ENCODE data around the gene GNGT1. TPM values are rescaled to one million over a fixed set of nuclear protein-coding genes. Genes with fewer than 3 reads are reported as not detected.
A peak's percentile ranks its signal among the peaks of the same experiment; 100 is the strongest.

Gene GNGT1
- polyA plus RNA-seq, 2 of the 4 experiments (the other 2 are of a cell fraction), result not detected

- TF ChIP-seq, protein P1, sequence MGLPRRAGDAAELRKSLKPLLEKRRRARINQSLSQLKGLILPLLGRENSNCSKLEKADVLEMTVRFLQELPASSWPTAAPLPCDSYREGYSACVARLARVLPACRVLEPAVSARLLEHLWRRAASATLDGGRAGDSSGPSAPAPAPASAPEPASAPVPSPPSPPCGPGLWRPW (IDR thresholded peaks at IDR 0.05), result no peak
- no peak for TF ChIP-seq MAFK (IDR thresholded peaks at IDR 0.05; ENCODE audit: partially characterized antibody)
- no peak for TF ChIP-seq POLR2A (IDR thresholded peaks at IDR 0.05; ENCODE audit: low read length)
- TF ChIP-seq CBX8 (IDR thresholded peaks at IDR 0.05), result no peak
Measured at GRCh38 chr7:93945756-93946535, 39.6 kb downstream of the GNGT1 start (continued).

DNA sequence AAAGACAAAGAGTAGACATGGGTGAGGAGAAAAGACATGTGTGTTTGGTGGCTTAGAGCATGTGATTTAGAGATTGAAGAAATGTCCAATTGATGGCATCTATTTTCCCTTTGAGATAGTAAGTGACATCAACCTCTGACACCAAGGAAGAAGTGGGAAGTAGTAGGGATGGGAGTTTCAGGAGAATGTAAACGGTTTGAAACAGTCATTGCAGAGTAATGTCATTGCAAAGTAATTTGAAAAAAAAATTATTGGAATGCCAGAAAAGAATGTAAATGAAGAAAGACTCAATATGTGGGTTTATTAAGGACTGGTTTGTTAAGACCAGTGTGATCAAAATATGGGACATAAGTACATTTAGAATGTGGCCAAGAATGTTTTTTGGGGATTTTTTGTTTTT lies 41.7 kb downstream of the GNGT1 start:
- peaks cover 15% of the 10 kb centered on the region for H3K4me1 ChIP-seq
- POLR2A ChIA-PET, result no interaction called here
- peak overlapping the region in 1 of 2 experiments; percentile 58; a peak in 2 of 6 replicates for H3K27ac ChIP-seq
- CTCF ChIA-PET, result interaction anchor here (1.2 kb wide), 1 partner anchor 45 kb away, joined by 3 read pairs; no protein-coding TSS in a partner anchor
- 15% methylated on average over 1 of the region's 1 CpG for WGBS (ENCODE audit: missing lambda C conversion rate)
- DNase-seq (ENCODE audit: low read depth in 1 of 2, low spot score in 1 of 2) (no peak), ATAC-seq (no peak), FAIRE-seq (peak; percentile 18)
- TF ChIP-seq ZC3H11A (IDR thresholded peaks at IDR 0.05) (no peak), JUNB (IDR thresholded peaks at IDR 0.05) (no peak), BHLHE40 (IDR thresholded peaks at IDR 0.05; ENCODE audit: low read depth, low read length) (no peak)
- TF ChIP-seq, protein P2, sequence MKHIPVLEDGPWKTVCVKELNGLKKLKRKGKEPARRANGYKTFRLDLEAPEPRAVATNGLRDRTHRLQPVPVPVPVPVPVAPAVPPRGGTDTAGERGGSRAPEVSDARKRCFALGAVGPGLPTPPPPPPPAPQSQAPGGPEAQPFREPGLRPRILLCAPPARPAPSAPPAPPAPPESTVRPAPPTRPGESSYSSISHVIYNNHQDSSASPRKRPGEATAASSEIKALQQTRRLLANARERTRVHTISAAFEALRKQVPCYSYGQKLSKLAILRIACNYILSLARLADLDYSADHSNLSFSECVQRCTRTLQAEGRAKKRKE (CRISPR knock-in tag; IDR thresholded peaks at IDR 0.05; ENCODE audit: low read depth), result no peak
- no peak overlapping the region for H3K4me3 ChIP-seq
- H3K9me3 ChIP-seq, result no peaks in the 10 kb centered on the region
- H3K4me2 ChIP-seq, result no peak overlapping the region

DNA sequence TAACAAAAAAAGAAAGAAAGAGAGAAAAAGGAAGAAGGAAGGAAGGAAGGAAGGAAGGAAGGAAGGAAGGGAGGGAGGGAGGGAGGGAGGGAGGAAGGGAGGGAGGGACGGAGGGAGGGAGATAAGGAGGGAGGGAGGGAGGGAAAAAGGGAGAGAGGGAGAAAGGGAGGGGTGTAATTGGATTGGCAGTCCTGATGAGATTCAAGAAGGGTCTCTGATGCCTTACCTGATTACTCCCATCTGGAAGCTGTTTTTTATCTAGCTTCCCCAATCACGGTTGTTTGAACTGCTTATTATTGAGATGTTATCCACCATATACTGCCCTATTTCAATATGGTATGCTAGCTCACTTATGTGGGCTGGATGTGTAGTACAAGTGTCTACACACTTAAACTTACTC lies 42.5 kb downstream of the GNGT1 start:
- Histone ChIP-seq H3K9me3 (no peaks in the 10 kb centered on the region), H3K27ac (peak overlapping the region; percentile 51 to 58), H3K4me2 (peak overlapping the region; percentile 41; the same call in 2 of the 3 replicates), H3K4me3 (no peak overlapping the region), H3K4me1 (peaks cover 15% of the 10 kb centered on the region)
- DNase-seq (ENCODE audit: low read depth in 1 of 2, low spot score in 1 of 2), result no peak
- CTCF ChIA-PET, result interaction anchor here (1.1 to 1.2 kb wide), 2 partner anchors 8 to 46 kb away, joined by 3 to 4 read pairs; no protein-coding TSS in a partner anchor
- FAIRE-seq, result no peak
- TF ChIP-seq, protein P3, sequence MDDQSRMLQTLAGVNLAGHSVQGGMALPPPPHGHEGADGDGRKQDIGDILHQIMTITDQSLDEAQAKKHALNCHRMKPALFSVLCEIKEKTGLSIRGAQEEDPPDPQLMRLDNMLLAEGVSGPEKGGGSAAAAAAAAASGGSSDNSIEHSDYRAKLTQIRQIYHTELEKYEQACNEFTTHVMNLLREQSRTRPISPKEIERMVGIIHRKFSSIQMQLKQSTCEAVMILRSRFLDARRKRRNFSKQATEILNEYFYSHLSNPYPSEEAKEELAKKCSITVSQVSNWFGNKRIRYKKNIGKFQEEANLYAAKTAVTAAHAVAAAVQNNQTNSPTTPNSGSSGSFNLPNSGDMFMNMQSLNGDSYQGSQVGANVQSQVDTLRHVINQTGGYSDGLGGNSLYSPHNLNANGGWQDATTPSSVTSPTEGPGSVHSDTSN (IDR thresholded peaks at IDR 0.05), result no peak
- TF ChIP-seq HDAC2 (IDR thresholded peaks at IDR 0.05), result no peak
- no peak for TF ChIP-seq HOXB13 (CRISPR knock-in tag; IDR thresholded peaks at IDR 0.05; ENCODE audit: low read depth)
- no peak for TF ChIP-seq HOXB5 (CRISPR knock-in tag; IDR thresholded peaks at IDR 0.05)
- no peak for TF ChIP-seq HOXA7 (CRISPR knock-in tag; IDR thresholded peaks at IDR 0.05)
- no peak for TF ChIP-seq EP300 (IDR thresholded peaks at IDR 0.05)
- TF ChIP-seq EHMT2 (IDR thresholded peaks at IDR 0.05; ENCODE audit: low read depth), result no peak
- TF ChIP-seq CTCF (IDR thresholded peaks at IDR 0.05), result no peak
- no peak for TF ChIP-seq ESRRA (IDR thresholded peaks at IDR 0.05; ENCODE audit: borderline replicate concordance, low read length)
- TF ChIP-seq E2F6 (IDR thresholded peaks at IDR 0.05; ENCODE audit: borderline replicate concordance, low read depth), result no peak
- no peak for TF ChIP-seq BHLHE40 (IDR thresholded peaks at IDR 0.05; ENCODE audit: low read depth, low read length)
- no peak for TF ChIP-seq NPAS2 (CRISPR knock-in tag; IDR thresholded peaks at IDR 0.05; ENCODE audit: borderline replicate concordance)
- no peak for TF ChIP-seq RARB (CRISPR knock-in tag; IDR thresholded peaks at IDR 0.05)
- TF ChIP-seq, protein P2 (CRISPR knock-in tag; IDR thresholded peaks at IDR 0.05; ENCODE audit: low read depth), result no peak
- TF ChIP-seq NR3C1 (IDR thresholded peaks at IDR 0.05), result no peak
- TF ChIP-seq, protein P4, sequence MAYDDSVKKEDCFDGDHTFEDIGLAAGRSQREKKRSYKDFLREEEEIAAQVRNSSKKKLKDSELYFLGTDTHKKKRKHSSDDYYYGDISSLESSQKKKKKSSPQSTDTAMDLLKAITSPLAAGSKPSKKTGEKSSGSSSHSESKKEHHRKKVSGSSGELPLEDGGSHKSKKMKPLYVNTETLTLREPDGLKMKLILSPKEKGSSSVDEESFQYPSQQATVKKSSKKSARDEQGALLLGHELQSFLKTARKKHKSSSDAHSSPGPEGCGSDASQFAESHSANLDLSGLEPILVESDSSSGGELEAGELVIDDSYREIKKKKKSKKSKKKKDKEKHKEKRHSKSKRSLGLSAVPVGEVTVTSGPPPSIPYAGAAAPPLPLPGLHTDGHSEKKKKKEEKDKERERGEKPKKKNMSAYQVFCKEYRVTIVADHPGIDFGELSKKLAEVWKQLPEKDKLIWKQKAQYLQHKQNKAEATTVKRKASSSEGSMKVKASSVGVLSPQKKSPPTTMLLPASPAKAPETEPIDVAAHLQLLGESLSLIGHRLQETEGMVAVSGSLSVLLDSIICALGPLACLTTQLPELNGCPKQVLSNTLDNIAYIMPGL (CRISPR knock-in tag; IDR thresholded peaks at IDR 0.05; ENCODE audit: borderline replicate concordance), result no peak
- TF ChIP-seq RFX5 (IDR thresholded peaks at IDR 0.05), result no peak
- TF ChIP-seq KDM5A (IDR thresholded peaks at IDR 0.05), result no peak
- WGBS (ENCODE audit: missing lambda C conversion rate), result 64% methylated on average over 1 of the region's 2 CpGs
- POLR2A ChIA-PET, result no interaction called here
- ATAC-seq, result peak in 1 of 2 experiments; percentile 45; a peak in 2 of 6 replicates

Data from A549 (cell line).